Sigmoid colon (tissue), 7 donors: Measurements from ENCODE around the gene HAND1. TPM values are rescaled to one million over a fixed set of nuclear protein-coding genes. Genes with fewer than 3 reads are reported as not detected.
A peak's percentile ranks its signal among the peaks of the same experiment; 100 is the strongest.

Experiments
- DNase-seq: peaks from one replicate; pipeline ENCODE4 v3.0.0-alpha.2; 2019
- H3K27ac ChIP-seq, 4 donors: fragments of 200-600 bp; sonication (generic); one replicate each; pipeline ENCODE4 v1.5.1; 2016 to 2019; ENCODE audit warnings: mild to moderate bottlenecking in 1 of 4
- H3K27me3 ChIP-seq, 3 donors: fragments of 200-600 bp; sonication (generic); one replicate each; pipeline ENCODE4 v1.5.1; 2019; ENCODE audit warnings: mild to moderate bottlenecking in 1 of 3
- H3K36me3 ChIP-seq, 4 donors: fragments of 200-600 bp; sonication (generic); one replicate each; pipeline ENCODE4 v1.5.1; 2016 to 2019
- H3K4me1 ChIP-seq, 4 donors: fragments of 200-600 bp; sonication (generic); one replicate each; pipeline ENCODE4 v1.5.1; 2017 to 2019
- H3K4me3 ChIP-seq, 4 donors: fragments of 200-600 bp; sonication (generic); one replicate each; pipeline ENCODE4 v1.5.1; 2017 to 2019; ENCODE audit warnings: mild to moderate bottlenecking in 2 of 4, moderate library complexity in 1 of 4
- H3K9me3 ChIP-seq, 4 donors: fragments of 200-600 bp in 3 of 4; sonication (generic) in 3 of 4; one replicate each; pipeline versions ENCODE4 v1.5.1 to v1.6.1; 2013 to 2019
- CTCF ChIP-seq, 4 experiments: fragments of 450-650 bp in 3 of 4; fragments of 200-600 bp in 1 of 4; IDR thresholded peaks; one replicate each; pipeline ENCODE4 v1.5.1; 2016 to 2019; ENCODE audit warnings: antibody characterized with exemption in 4 of 4, mild to moderate bottlenecking in 3 of 4, moderate library complexity in 2 of 4
- EP300 ChIP-seq, 4 donors: sonication (generic); formaldehyde crosslinking; IDR thresholded peaks; one replicate each; pipeline ENCODE4 v1.6.1; 2017; ENCODE audit warnings: antibody characterized with exemption in 4 of 4
- POLR2A ChIP-seq, 2 donors: fragments of 450-650 bp; IDR thresholded peaks; one replicate each; pipeline ENCODE4 v1.6.1; 2016; ENCODE audit warnings: antibody characterized with exemption in 2 of 2, mild to moderate bottlenecking in 2 of 2, moderate library complexity in 2 of 2
- POLR2AphosphoS5 ChIP-seq, 4 donors: sonication (generic); formaldehyde crosslinking; IDR thresholded peaks; one replicate each; pipeline ENCODE4 v1.6.1; 2017; ENCODE audit warnings: antibody characterized with exemption in 4 of 4
- WGBS, 2 donors: extraction: QIAGEN DNeasy Blood & Tissue Kit; methylation state at CpG; one replicate each; pipeline ENCODE4 v1.1.7; 2013; 5-methylcytosine and 5-hydroxymethylcytosine counted together
- intact Hi-C: fragments of 100-400 bp; cut with DNase I; formaldehyde crosslinking; loops from one replicate; pipeline ENCODE4 v1.15.1; 2023
- polyA plus RNA-seq, 3 donors: library from polyadenylated mRNA; stranded (reverse); fragments of 200-250 nt; gene quantifications; one replicate each; pipeline ENCODE4 v1.2.3, GENCODE V29; 2013
- total RNA-seq, 4 donors: library from RNA; depleted of rRNA; stranded (reverse); fragments of >200 nt; gene quantifications; one replicate each; pipeline ENCODE4 v1.1.0, GENCODE V29; 2016
- donor health status: healthy with polysubstance abuse.
- donor health status: Bipolar disorder and iron deficiency.
- donor health status: healthy.

HAND1 gene
- total and polyA plus RNA-seq, 7 donors = 2.4 to 69.2 (median 46.0) TPM; not detected in 1

- no peak for DNase-seq
- Histone ChIP-seq H3K27ac (peak overlapping the region; percentile 90 to 93 (median 92)), H3K4me3 (peak overlapping the region; percentile 77 to 94 (median 84)), H3K9me3 (no peaks in the 10 kb centered on the region), H3K27me3 (no peaks in the 10 kb centered on the region), H3K4me1 (peaks cover 0 to 39% (median 33%) of the 10 kb centered on the region in 4 donors), H3K36me3 (peaks cover 0 to 33% (median 0%) of the 10 kb centered on the region in 4 donors)
- TF ChIP-seq POLR2AphosphoS5 (IDR thresholded peaks at IDR 0.05) = no peak
- no peak for TF ChIP-seq POLR2A (IDR thresholded peaks at IDR 0.05)
- TF ChIP-seq CTCF (IDR thresholded peaks at IDR 0.05) = no peak
- TF ChIP-seq EP300 (IDR thresholded peaks at IDR 0.05) = no peak
- WGBS, 2 donors = 2 to 3% methylated on average over 30 of the region's 30 CpGs
- intact Hi-C loops = loop anchor here (10.0 kb wide), 2 partner anchors 310 to 410 kb away; partner anchors contain the start of genes CNOT8, FAXDC2 and LARP1
Measured at GRCh38 chr5:154444556-154445421, 33.2 kb downstream of the HAND1 start.

GRCh38 chr5:154442801-154443200, 35.2 kb downstream of the HAND1 start:
- intact Hi-C loops = loop anchor here (10.0 kb wide), 2 partner anchors 312 to 412 kb away; partner anchors contain the start of genes CNOT8, FAXDC2 and LARP1
- no peak for TF ChIP-seq EP300 (IDR thresholded peaks at IDR 0.05)
- no peak for TF ChIP-seq POLR2A (IDR thresholded peaks at IDR 0.05)
- TF ChIP-seq CTCF (IDR thresholded peaks at IDR 0.05) = no peak
- no peak for TF ChIP-seq POLR2AphosphoS5 (IDR thresholded peaks at IDR 0.05)
- Histone ChIP-seq H3K27me3 (no peaks in the 10 kb centered on the region), H3K36me3 (peaks cover 0 to 53% (median 9%) of the 10 kb centered on the region in 4 donors), H3K4me3 (no peak overlapping the region), H3K9me3 (no peaks in the 10 kb centered on the region), H3K27ac (no peak overlapping the region), H3K4me1 (peaks cover 0 to 20% (median 14%) of the 10 kb centered on the region in 4 donors)
- 90 to 98% methylated on average over 1 of the region's 1 CpG for WGBS, 2 donors
- no peak for DNase-seq

- DNase-seq = no peak
- no peak overlapping the region for H3K27ac ChIP-seq
- intact Hi-C loops = loop anchor here (10.0 kb wide), 2 partner anchors 314 to 414 kb away; partner anchors contain the start of genes CNOT8, FAXDC2 and LARP1
- TF ChIP-seq POLR2AphosphoS5 (IDR thresholded peaks at IDR 0.05) (no peak), CTCF (IDR thresholded peaks at IDR 0.05) (no peak), EP300 (IDR thresholded peaks at IDR 0.05) (no peak), POLR2A (IDR thresholded peaks at IDR 0.05) (no peak)
- H3K27me3 ChIP-seq = no peaks in the 10 kb centered on the region
- peaks cover 0 to 11% (median 5%) of the 10 kb centered on the region in 4 donors for H3K4me1 ChIP-seq
- peaks cover 0 to 74% (median 17%) of the 10 kb centered on the region in 4 donors for H3K36me3 ChIP-seq
- H3K9me3 ChIP-seq = no peaks in the 10 kb centered on the region
- no peak overlapping the region for H3K4me3 ChIP-seq
- 93 to 94% methylated on average over 5 of the region's 5 CpGs for WGBS, 2 donors
Measured at GRCh38 chr5:154440540-154440939, 37.5 kb downstream of the HAND1 start.

- H3K27me3 ChIP-seq = no peaks in the 10 kb centered on the region
- no peak overlapping the region for H3K27ac ChIP-seq
- TF ChIP-seq CTCF (IDR thresholded peaks at IDR 0.05) (no peak), POLR2AphosphoS5 (IDR thresholded peaks at IDR 0.05) (no peak), EP300 (IDR thresholded peaks at IDR 0.05) (no peak), POLR2A (IDR thresholded peaks at IDR 0.05) (no peak)
- no peak overlapping the region for H3K4me3 ChIP-seq
- no peak for DNase-seq
- peaks cover 0 to 71% (median 19%) of the 10 kb centered on the region in 4 donors for H3K36me3 ChIP-seq
- no peaks in the 10 kb centered on the region for H3K4me1 ChIP-seq
- intact Hi-C loops = no loop called here
- 94 to 95% methylated on average over 5 of the region's 5 CpGs for WGBS, 2 donors
- H3K9me3 ChIP-seq = no peaks in the 10 kb centered on the region
Measured at GRCh38 chr5:154437281-154437965, 40.6 kb downstream of the HAND1 start.
